ENCODE measurements around the gene C12orf76. TPM values are rescaled to one million over a fixed set of nuclear protein-coding genes. Genes with fewer than 3 reads are reported as not detected.

The C12orf76 gene
- total and polyA plus RNA-seq, 4 experiments from 2014 or later, result 16.4 to 33.5 (median 22.0) TPM

- peaks cover 36 to 84% (median 57%) of the 10 kb centered on the region in 4 donors for H3K4me1 Mint-ChIP-seq
- H3K4me1 ChIP-seq (ENCODE audit: insufficient read depth, low read length), result peaks cover 57% of the 10 kb centered on the region
- CTCF ChIA-PET (ENCODE audit: partially characterized antibody), result interaction anchor here (1.0 kb wide), 1 partner anchor 19 kb away, joined by 3 read pairs; no protein-coding TSS in a partner anchor
Measured at GRCh38 chr12:109996483-109996853, 51.9 kb downstream of the C12orf76 start.

GRCh38 chr12:109995686-109996482 is 52.4 kb downstream of the C12orf76 start, which contains the start of gene GIT2:
GIT2 (minus strand) TSS chr12:109996368; CDS start chr12:109996224, 144 bp downstream.
- ChIA-PET CTCF (ENCODE audit: partially characterized antibody) (interaction anchor here (1.0 to 1.3 kb wide), 3 partner anchors 18 to 20 kb away, joined by 3 to 5 read pairs (median 3); no protein-coding TSS in a partner anchor), POLR2A (ENCODE audit: partially characterized antibody) (interaction anchor here (0.7 to 4.0 kb wide), 12 partner anchors 8 to 285 kb away, joined by 3 to 23 read pairs (median 6); partner anchors contain the start of gene ATP2A2)
- Histone ChIP-seq H3K36me3 (ENCODE audit: insufficient read depth, low read length) (peaks cover 10% of the 10 kb centered on the region), H3K27ac (ENCODE audit: low read depth, low read length) (peak within 1 kb of the TSS; percentile 93), H3K27me3 (ENCODE audit: insufficient read depth, low read length) (no peaks in the 10 kb centered on the region), H3K4me1 (ENCODE audit: insufficient read depth, low read length) (peaks cover 57% of the 10 kb centered on the region), H3K9me3 (ENCODE audit: control insufficient read depth in 1 of 2, low read length in 2 of 2) (no peaks in the 10 kb centered on the region), H3K4me3 (ENCODE audit: low read length in 2 of 2) (peak within 1 kb of the TSS; percentile 62 to 87)
- peak; percentile 93 to 95 (median 95) for DNase-seq
- no peaks in the 10 kb centered on the region for H3K9me3 Mint-ChIP-seq
- peak within 1 kb of the TSS; percentile 92 to 98 (median 96) for H3K27ac Mint-ChIP-seq
- H3K4me1 Mint-ChIP-seq, result peaks cover 36 to 82% (median 57%) of the 10 kb centered on the region in 4 donors
- peaks cover 5 to 30% of the 10 kb centered on the region in 2 donors for H3K36me3 Mint-ChIP-seq
- no peaks in the 10 kb centered on the region for H3K27me3 Mint-ChIP-seq
- peak within 1 kb of the TSS; percentile 87 to 98 (median 94) for H3K4me3 Mint-ChIP-seq
- intact Hi-C loops (cut with micrococcal nuclease), result loop anchor here (1.0 to 5.0 kb wide), 5 partner anchors 15 to 891 kb away; partner anchors contain the start of genes GLTP and TCHP

More at GRCh38 chr12:109996483-109996853, 51.9 kb downstream of the C12orf76 start:
- intact Hi-C loops (cut with micrococcal nuclease), result loop anchor here (1.0 to 5.0 kb wide), 4 partner anchors 49 to 891 kb away; partner anchors contain the start of genes GLTP and TCHP
- no peaks in the 10 kb centered on the region for H3K27me3 Mint-ChIP-seq
- POLR2A ChIA-PET (ENCODE audit: partially characterized antibody), result interaction anchor here (0.7 to 4.0 kb wide), 6 partner anchors 7 to 285 kb away, joined by 3 to 19 read pairs (median 6); partner anchors contain the start of gene ATP2A2
- Histone ChIP-seq H3K4me3 (ENCODE audit: low read length in 2 of 2) (peak overlapping the region; percentile 62 to 87), H3K9me3 (ENCODE audit: control insufficient read depth in 1 of 2, low read length in 2 of 2) (no peaks in the 10 kb centered on the region), H3K36me3 (ENCODE audit: insufficient read depth, low read length) (peaks cover 7% of the 10 kb centered on the region), H3K27ac (ENCODE audit: low read depth, low read length) (peak overlapping the region; percentile 93), H3K27me3 (ENCODE audit: insufficient read depth, low read length) (no peaks in the 10 kb centered on the region)
- peak overlapping the region; percentile 73 to 92 (median 90) for H3K27ac Mint-ChIP-seq
- peak overlapping the region; percentile 79 to 93 (median 86) for H3K4me3 Mint-ChIP-seq
- H3K9me3 Mint-ChIP-seq, result no peaks in the 10 kb centered on the region
- no peak for DNase-seq
- peaks cover under 1 to 27% of the 10 kb centered on the region in 2 donors for H3K36me3 Mint-ChIP-seq

GRCh38 chr12:109995361-109995685 is 53.0 kb downstream of the C12orf76 start:
- Mint-ChIP-seq H3K4me3 (peak overlapping the region; percentile 87 to 98 (median 93)), H3K27me3 (no peaks in the 10 kb centered on the region), H3K4me1 (peaks cover 39 to 84% (median 58%) of the 10 kb centered on the region in 4 donors), H3K36me3 (peaks cover 9 to 35% of the 10 kb centered on the region in 2 donors), H3K27ac (peak overlapping the region; percentile 74 to 98 (median 96)), H3K9me3 (no peaks in the 10 kb centered on the region)
- Histone ChIP-seq H3K36me3 (ENCODE audit: insufficient read depth, low read length) (peaks cover 15% of the 10 kb centered on the region), H3K4me1 (ENCODE audit: insufficient read depth, low read length) (peaks cover 57% of the 10 kb centered on the region), H3K27ac (ENCODE audit: low read depth, low read length) (peak overlapping the region; percentile 93), H3K9me3 (ENCODE audit: control insufficient read depth in 1 of 2, low read length in 2 of 2) (no peaks in the 10 kb centered on the region), H3K4me3 (ENCODE audit: low read length in 2 of 2) (peak overlapping the region; percentile 42 to 87), H3K27me3 (ENCODE audit: insufficient read depth, low read length) (no peaks in the 10 kb centered on the region)
- intact Hi-C loops (cut with micrococcal nuclease), result loop anchor here (2.0 to 5.0 kb wide), 4 partner anchors 15 to 892 kb away; partner anchors contain the start of gene GLTP
- DNase-seq, result no peak
- CTCF ChIA-PET (ENCODE audit: partially characterized antibody), result interaction anchor here (0.6 to 1.3 kb wide), 5 partner anchors 9 to 67 kb away, joined by 3 to 5 read pairs (median 3); no protein-coding TSS in a partner anchor
- POLR2A ChIA-PET (ENCODE audit: partially characterized antibody), result interaction anchor here (1.0 to 4.0 kb wide), 12 partner anchors 9 to 142 kb away, joined by 3 to 23 read pairs (median 5); no protein-coding TSS in a partner anchor

- POLR2A ChIA-PET (ENCODE audit: partially characterized antibody), result interaction anchor here (0.6 to 4.0 kb wide), 18 partner anchors 9 to 1581 kb away, joined by 3 to 23 read pairs (median 4); no protein-coding TSS in a partner anchor
- H3K4me3 Mint-ChIP-seq, result peak overlapping the region; percentile 87 to 98 (median 93)
- no peaks in the 10 kb centered on the region for H3K9me3 ChIP-seq (ENCODE audit: control insufficient read depth in 1 of 2, low read length in 2 of 2)
- peaks cover 13 to 35% of the 10 kb centered on the region in 2 donors for H3K36me3 Mint-ChIP-seq
- peak overlapping the region; percentile 42 to 87 for H3K4me3 ChIP-seq (ENCODE audit: low read length in 2 of 2)
- peaks cover 40 to 83% (median 58%) of the 10 kb centered on the region in 4 donors for H3K4me1 Mint-ChIP-seq
- H3K27ac Mint-ChIP-seq, result peak overlapping the region; percentile 74 to 98 (median 96)
- H3K27me3 Mint-ChIP-seq, result no peaks in the 10 kb centered on the region
- peaks cover 58% of the 10 kb centered on the region for H3K4me1 ChIP-seq (ENCODE audit: insufficient read depth, low read length)
- peak overlapping the region; percentile 93 for H3K27ac ChIP-seq (ENCODE audit: low read depth, low read length)
- peak in 4 of 5 donors; percentile 28 to 40 (median 35) for DNase-seq
- intact Hi-C loops (cut with micrococcal nuclease), result loop anchor here (1.0 to 5.0 kb wide), 5 partner anchors 13 to 893 kb away; partner anchors contain the start of gene GLTP
- no peaks in the 10 kb centered on the region for H3K27me3 ChIP-seq (ENCODE audit: insufficient read depth, low read length)
- CTCF ChIA-PET (ENCODE audit: partially characterized antibody), result interaction anchor here (0.6 to 1.3 kb wide), 7 partner anchors 10 to 149 kb away, joined by 3 to 5 read pairs (median 3); no protein-coding TSS in a partner anchor
- H3K9me3 Mint-ChIP-seq, result no peaks in the 10 kb centered on the region
- H3K36me3 ChIP-seq (ENCODE audit: insufficient read depth, low read length), result peaks cover 23% of the 10 kb centered on the region
Measured at GRCh38 chr12:109994401-109995175, 53.7 kb downstream of the C12orf76 start.

- CTCF ChIA-PET (ENCODE audit: partially characterized antibody), result interaction anchor here (1.3 to 1.5 kb wide), 3 partner anchors 8 to 12 kb away, joined by 3 read pairs; no protein-coding TSS in a partner anchor
- H3K27me3 ChIP-seq (ENCODE audit: insufficient read depth, low read length), result no peaks in the 10 kb centered on the region
- H3K36me3 Mint-ChIP-seq, result peaks cover 18 to 42% of the 10 kb centered on the region in 2 donors
- no peaks in the 10 kb centered on the region for H3K9me3 Mint-ChIP-seq
- peaks cover 37% of the 10 kb centered on the region for H3K36me3 ChIP-seq (ENCODE audit: insufficient read depth, low read length)
- H3K4me1 ChIP-seq (ENCODE audit: insufficient read depth, low read length), result peaks cover 51% of the 10 kb centered on the region
- no peaks in the 10 kb centered on the region for H3K9me3 ChIP-seq (ENCODE audit: control insufficient read depth in 1 of 2, low read length in 2 of 2)
- no peak overlapping the region for H3K27ac ChIP-seq (ENCODE audit: low read depth, low read length)
- H3K4me3 Mint-ChIP-seq, result peak overlapping the region in 6 of 8 donors; percentile 44 to 89 (median 69)
- POLR2A ChIA-PET (ENCODE audit: partially characterized antibody), result interaction anchor here (0.8 to 2.9 kb wide), 4 partner anchors 8 to 27 kb away, joined by 3 to 23 read pairs (median 4); no protein-coding TSS in a partner anchor
- peak overlapping the region in 6 of 7 donors; percentile 8 to 75 (median 54) for H3K27ac Mint-ChIP-seq
- no peak overlapping the region for H3K4me3 ChIP-seq (ENCODE audit: low read length in 2 of 2)
- peaks cover 34 to 79% (median 54%) of the 10 kb centered on the region in 4 donors for H3K4me1 Mint-ChIP-seq
- no peaks in the 10 kb centered on the region for H3K27me3 Mint-ChIP-seq
- intact Hi-C loops (cut with micrococcal nuclease), result no loop called here
- DNase-seq, result no peak
Measured at GRCh38 chr12:109993091-109993490, 55.2 kb downstream of the C12orf76 start.

GRCh38 chr12:109991586-109991985 is 56.7 kb downstream of the C12orf76 start:
- Histone ChIP-seq H3K27ac (ENCODE audit: low read depth, low read length) (no peak overlapping the region), H3K4me3 (ENCODE audit: low read length in 2 of 2) (no peak overlapping the region), H3K36me3 (ENCODE audit: insufficient read depth, low read length) (peaks cover 44% of the 10 kb centered on the region), H3K9me3 (ENCODE audit: control insufficient read depth in 1 of 2, low read length in 2 of 2) (no peaks in the 10 kb centered on the region), H3K27me3 (ENCODE audit: insufficient read depth, low read length) (no peaks in the 10 kb centered on the region), H3K4me1 (ENCODE audit: insufficient read depth, low read length) (peaks cover 49% of the 10 kb centered on the region)
- H3K9me3 Mint-ChIP-seq, result no peaks in the 10 kb centered on the region
- H3K27ac Mint-ChIP-seq, result peak overlapping the region in 1 of 7 donors; percentile 46
- H3K4me1 Mint-ChIP-seq, result peaks cover 30 to 69% (median 45%) of the 10 kb centered on the region in 4 donors
- no peak for DNase-seq
- peak overlapping the region in 2 of 8 donors; percentile 9 to 64 for H3K4me3 Mint-ChIP-seq
- no peaks in the 10 kb centered on the region for H3K27me3 Mint-ChIP-seq
- ChIA-PET CTCF (ENCODE audit: partially characterized antibody) (interaction anchor here (0.7 to 1.2 kb wide), 2 partner anchors 24 to 83 kb away, joined by 3 read pairs; no protein-coding TSS in a partner anchor), POLR2A (ENCODE audit: partially characterized antibody) (no interaction called here)
- intact Hi-C loops (cut with micrococcal nuclease), result no loop called here
- H3K36me3 Mint-ChIP-seq, result peaks cover 24 to 47% of the 10 kb centered on the region in 2 donors

Measured in CD4-positive, alpha-beta memory T cell (primary cell).